SK-N-SH (cell line): Measurements from ENCODE around the gene GDPD3. TPM values are rescaled to one million over a fixed set of nuclear protein-coding genes. Genes with fewer than 3 reads are reported as not detected.

Source experiments
- CTCF ChIA-PET: fragments of 300-600, 350-600 bp; formaldehyde crosslinking; extraction: SDS; loops from one replicate; lab custom pipeline; 2021; lab: Yijun Ruan, JAX
- POLR2A ChIA-PET: fragments of 350-600 bp; sonication (Branson Sonifier 250); formaldehyde crosslinking; extraction: SDS; loops from one replicate; lab custom pipeline; 2020; ENCODE audit warnings: antibody characterized with exemption, inconsistent platforms; lab: Yijun Ruan, JAX
- DNase-seq: peaks from one replicate; pipeline ENCODE4 v3.0.0; 2012
- H2AFZ ChIP-seq: fragments of 200-600 bp; sonication (generic); 2 replicates; pipeline ENCODE4 v1.8.1; 2016; ENCODE audit warnings: antibody characterized with exemption, mild to moderate bottlenecking, low read depth
- H3F3A ChIP-seq: fragments of 200-600 bp; sonication (generic); replicated peaks from 2 replicates; pipeline ENCODE3; 2016; ENCODE audit warnings: antibody characterized with exemption, mild to moderate bottlenecking; ENCODE audit not compliant: insufficient read depth
- H3K27ac ChIP-seq, 2 experiments: fragments of 200-500 bp in 1 of 2; fragments of 200-600 bp in 1 of 2; sonication (Bioruptor generic) in 1 of 2; sonication (generic), shearing (Covaris generic) in 1 of 2; 2 replicates each; pipeline versions ENCODE4 v1.5.1 to v1.6.1; 2014 to 2016; ENCODE audit warnings: low read depth in 2 of 2, inconsistent platforms in 1 of 2, low read length in 1 of 2, mild to moderate bottlenecking in 1 of 2, mixed read lengths in 1 of 2
- H3K27me3 ChIP-seq: fragments of 200-600 bp; sonication (generic), shearing (Covaris generic); 2 replicates; pipeline ENCODE4 v1.6.1; 2016; ENCODE audit warnings: mixed run types; ENCODE audit not compliant: insufficient read depth
- H3K36me3 ChIP-seq, 2 experiments: fragments of 200-500 bp in 1 of 2; fragments of 200-600 bp in 1 of 2; sonication (Bioruptor generic) in 1 of 2; sonication (generic) in 1 of 2; replicated peaks in 1 of 2; 2 replicates each; pipeline versions ENCODE3 to v1.5.1; 2014 to 2016; ENCODE audit warnings: low read length in 1 of 2, mild to moderate bottlenecking in 1 of 2; ENCODE audit not compliant: insufficient read depth in 2 of 2, control insufficient read depth in 1 of 2
- H3K4me1 ChIP-seq, 2 experiments: fragments of 200-500 bp in 1 of 2; fragments of 200-600 bp in 1 of 2; sonication (Bioruptor generic) in 1 of 2; sonication (generic), shearing (Covaris generic) in 1 of 2; 2 replicates each; pipeline versions ENCODE4 v1.5.1 to v1.6.1; 2014 to 2016; ENCODE audit warnings: low read depth in 1 of 2, low read length in 1 of 2, mixed run types in 1 of 2; ENCODE audit not compliant: insufficient read depth in 2 of 2, control insufficient read depth in 1 of 2
- H3K4me2 ChIP-seq: fragments of 200-600 bp; sonication (generic), shearing (Covaris generic); 2 replicates; pipeline ENCODE4 v1.6.1; 2017; ENCODE audit warnings: mixed run types
- H3K4me3 ChIP-seq, 2 experiments: fragments of 200-500 bp in 1 of 2; fragments of 200-600 bp in 1 of 2; sonication (Bioruptor generic) in 1 of 2; sonication (generic), shearing (Covaris generic) in 1 of 2; 2 replicates each; pipeline versions ENCODE4 v1.5.1 to v1.8.1; 2014 to 2016; ENCODE audit warnings: low read depth in 2 of 2, inconsistent platforms in 1 of 2, low read length in 1 of 2, mild to moderate bottlenecking in 1 of 2, mixed read lengths in 1 of 2, moderate library complexity in 1 of 2
- H3K79me2 ChIP-seq: fragments of 200-600 bp; sonication (generic); 2 replicates; pipeline ENCODE4 v1.8.1; 2017; ENCODE audit warnings: mild to moderate bottlenecking; ENCODE audit not compliant: insufficient read depth
- H3K9ac ChIP-seq: fragments of 200-600 bp; sonication (generic); 2 replicates; pipeline ENCODE4 v1.6.1; 2017; ENCODE audit warnings: mixed run types
- H3K9me2 ChIP-seq: fragments of 200-600 bp; sonication (generic); 2 replicates; pipeline ENCODE4 v1.6.1; 2017; ENCODE audit warnings: mixed run types
- H3K9me3 ChIP-seq: fragments of 200-600 bp; sonication (generic); 2 replicates; pipeline ENCODE4 v1.6.1; 2017; ENCODE audit warnings: mixed run types, mild to moderate bottlenecking, moderate library complexity
- H4K20me1 ChIP-seq: fragments of 200-600 bp; sonication (generic); 2 replicates; pipeline ENCODE4 v1.6.1; 2017; ENCODE audit warnings: mild to moderate bottlenecking, mixed run types; ENCODE audit not compliant: insufficient read depth
- CTCF ChIP-seq: fragments of 200-600 bp; sonication (generic); IDR thresholded peaks from 2 replicates; pipeline ENCODE4 v1.6.1; 2017; ENCODE audit warnings: antibody characterized with exemption, mild to moderate bottlenecking, moderate library complexity
- FOXM1 ChIP-seq: IDR thresholded peaks from 2 replicates; pipeline ENCODE4 v1.4.0; 2012; ENCODE audit warnings: low read depth, mild to moderate bottlenecking
- GABPA ChIP-seq: IDR thresholded peaks from 2 replicates; pipeline ENCODE4 v1.4.0; 2012; ENCODE audit warnings: low read depth, mild to moderate bottlenecking
- GATA2 ChIP-seq: sonication (generic); formaldehyde crosslinking; IDR thresholded peaks from 2 replicates; pipeline ENCODE4 v1.5.0; 2020; ENCODE audit warnings: mild to moderate bottlenecking, missing genetic modification reagents
- MAX ChIP-seq: IDR thresholded peaks from 2 replicates; pipeline ENCODE4 v1.4.0; 2012; ENCODE audit warnings: low read depth
- NFIC ChIP-seq: IDR thresholded peaks from 2 replicates; pipeline ENCODE4 v1.4.0; 2012; ENCODE audit warnings: borderline replicate concordance
- RFX5 ChIP-seq: IDR thresholded peaks from 2 replicates; pipeline ENCODE4 v1.6.1; 2012; ENCODE audit warnings: mild to moderate bottlenecking, improper control_type of control experiment, low read length
- TCF12 ChIP-seq: IDR thresholded peaks from 2 replicates; pipeline ENCODE4 v1.4.0; 2012
- USF2 ChIP-seq: fragments of 150-350 bp; IDR thresholded peaks from 2 replicates; pipeline ENCODE4 v1.6.1; 2017; ENCODE audit warnings: antibody characterized with exemption, low read length, low read depth, borderline replicate concordance
- WGBS: methylation state at CpG from one replicate; pipeline ENCODE4 v1.1.6; 2017; ENCODE audit warnings: low lambda C conversion rate; 5-methylcytosine and 5-hydroxymethylcytosine counted together
- polyA plus RNA-seq, 3 experiments: library from polyadenylated mRNA; depleted of rRNA; stranded (reverse); fragments of >200 nt; gene quantifications; 2 replicates each; pipeline ENCODE4 v1.2.3, GENCODE V29; 2012

The GDPD3 gene
- polyA plus RNA-seq, 1 of the 3 experiments (the other 2 are of a cell fraction), result 2.3 TPM

GRCh38 chr16:30082545-30083090, 30.7 kb downstream of the GDPD3 start:
- Histone ChIP-seq H3K36me3 (peaks cover 40 to 59% of the 10 kb centered on the region in 2 experiments), H3F3A (peaks cover 23% of the 10 kb centered on the region), H2AFZ (no peak overlapping the region), H3K9me3 (no peaks in the 10 kb centered on the region), H3K27me3 (no peaks in the 10 kb centered on the region), H3K27ac (no peak overlapping the region), H3K79me2 (peaks cover 50% of the 10 kb centered on the region), H3K9me2 (no peaks in the 10 kb centered on the region), H3K4me3 (no peak overlapping the region)
- POLR2A ChIA-PET, result interaction anchor here (0.7 kb wide), 1 partner anchor 18 kb away, joined by 4 read pairs; no protein-coding TSS in a partner anchor
- CTCF ChIA-PET, result interaction anchor here (0.9 to 5.1 kb wide), 4 partner anchors 10 to 50 kb away, joined by 3 to 49 read pairs (median 4); partner anchors contain the start of genes ALDOA and TBX6
- WGBS, result 92% methylated on average over 13 of the region's 20 CpGs
- TF ChIP-seq CTCF, result peak; percentile 36
- TF ChIP-seq GATA2 (CRISPR knock-in tag), result no peak
- TF ChIP-seq RFX5, result no peak
- TF ChIP-seq, all 33 proteins: peak for 1
- Histone ChIP-seq H4K20me1 (peaks cover 34% of the 10 kb centered on the region), H3K4me1 (peaks cover 2 to 14% of the 10 kb centered on the region in 2 experiments; a peak in 2 of 4 replicates), H3K4me2 (no peak overlapping the region), H3K9ac (no peak overlapping the region)
- DNase-seq, result no peak

- CTCF ChIA-PET, result interaction anchor here (0.7 to 5.1 kb wide), 4 partner anchors 11 to 47 kb away, joined by 3 to 49 read pairs (median 4); partner anchors contain the start of gene TBX6
- H3F3A ChIP-seq, result peaks cover 16% of the 10 kb centered on the region
- no peak overlapping the region for H2AFZ ChIP-seq
- H3K9ac ChIP-seq, result no peak overlapping the region
- H3K27ac ChIP-seq, result no peak overlapping the region
- H3K4me1 ChIP-seq, result peaks cover 5 to 18% of the 10 kb centered on the region in 2 experiments; a peak in 3 of 4 replicates
- TF ChIP-seq FOXM1 (no peak), GABPA (no peak), MAX (no peak), NFIC (no peak), GATA2 (CRISPR knock-in tag) (no peak)
- H4K20me1 ChIP-seq, result peaks cover 43% of the 10 kb centered on the region
- POLR2A ChIA-PET, result interaction anchor here (1.2 to 3.0 kb wide), 3 partner anchors 11 to 14 kb away, joined by 3 to 10 read pairs (median 4); partner anchors contain the start of genes ALDOA and TBX6
- peaks cover 80% of the 10 kb centered on the region for H3K79me2 ChIP-seq
- H3K9me3 ChIP-seq, result no peaks in the 10 kb centered on the region
- no peak overlapping the region for H3K4me2 ChIP-seq
- no peaks in the 10 kb centered on the region for H3K27me3 ChIP-seq
- no peak for DNase-seq
- H3K4me3 ChIP-seq, result no peak overlapping the region
- peaks cover 44 to 52% of the 10 kb centered on the region in 2 experiments for H3K36me3 ChIP-seq
- no peaks in the 10 kb centered on the region for H3K9me2 ChIP-seq
- WGBS, result 96% methylated on average over 7 of the region's 7 CpGs
These were observed 33.9 kb downstream of the GDPD3 start for GRCh38 chr16:30079480-30079879.

- Histone ChIP-seq H3K4me1 (peaks cover 5 to 18% of the 10 kb centered on the region in 2 experiments; a peak in 3 of 4 replicates), H3K79me2 (peaks cover 80% of the 10 kb centered on the region), H3K9ac (no peak overlapping the region)
- CTCF ChIA-PET, result interaction anchor here (0.7 to 5.1 kb wide), 4 partner anchors 10 to 46 kb away, joined by 3 to 49 read pairs (median 17); partner anchors contain the start of gene TBX6
- TF ChIP-seq TCF12, result no peak
- TF ChIP-seq USF2, result no peak
- TF ChIP-seq FOXM1, result no peak
- TF ChIP-seq, all 33 proteins: peak for 0
- Histone ChIP-seq H3K9me2 (no peaks in the 10 kb centered on the region), H3K27ac (no peak overlapping the region), H2AFZ (no peak overlapping the region), H3K4me3 (no peak overlapping the region), H4K20me1 (peaks cover 43% of the 10 kb centered on the region), H3K4me2 (no peak overlapping the region), H3F3A (peaks cover 23% of the 10 kb centered on the region), H3K9me3 (no peaks in the 10 kb centered on the region), H3K36me3 (peaks cover 42 to 48% of the 10 kb centered on the region in 2 experiments), H3K27me3 (no peaks in the 10 kb centered on the region)
- no peak for DNase-seq
- WGBS, result 93% methylated on average over 7 of the region's 7 CpGs
- POLR2A ChIA-PET, result interaction anchor here (1.4 to 3.0 kb wide), 2 partner anchors 11 to 13 kb away, joined by 3 to 10 read pairs; partner anchors contain the start of gene TBX6
These were observed 34.6 kb downstream of the GDPD3 start for GRCh38 chr16:30078744-30079143.
